ENCODE measurements around the gene DAAM1. TPM values are rescaled to one million over a fixed set of nuclear protein-coding genes. Genes with fewer than 3 reads are reported as not detected.

The DAAM1 gene
- total RNA-seq, 1 experiment from 2014 or later: 13.3 TPM

- intact Hi-C loops (cut with micrococcal nuclease; ENCODE audit: unreplicated experiment) (no loop called here), in situ Hi-C loops (cut with HindIII; ENCODE audit: low pct_unique_long_range_greater_than_20kb, low sequenced_read_pairs) (no loop called here)
- H3K27ac ChIP-seq (ENCODE audit: low read length): no peak overlapping the region
- BruUV-seq (replicated peaks): no TSS peak
- CTCF ChIA-PET: no interaction called here
- POLR2A ChIA-PET: no interaction called here
- H3K9me3 ChIP-seq (ENCODE audit: control insufficient read depth, insufficient read depth, low read depth, low read length): no peaks in the 10 kb centered on the region
- no peak overlapping the region for H3K4me3 ChIP-seq (ENCODE audit: low read depth in 2 of 2, low read length in 2 of 2)
- no peaks in the 10 kb centered on the region for H3K27me3 ChIP-seq (ENCODE audit: control insufficient read depth, insufficient read depth, low read length)
- no peak for TF ChIP-seq POLR2AphosphoS5 (IDR thresholded peaks at IDR 0.05; ENCODE audit: low read depth, low read length)
- TF ChIP-seq TCF7L2 (IDR thresholded peaks at IDR 0.05; ENCODE audit: low read depth, low read length): no peak
- TF ChIP-seq SIN3A (IDR thresholded peaks at IDR 0.05; ENCODE audit: borderline replicate concordance, insufficient read depth, low read depth, low read length): no peak
- TF ChIP-seq CTCF (IDR thresholded peaks at IDR 0.05): no peak
- TF ChIP-seq REST (IDR thresholded peaks at IDR 0.05; ENCODE audit: insufficient read depth in 1 of 2, low read depth in 2 of 2, low read length in 1 of 2): no peak
- no peaks in the 10 kb centered on the region for H3K36me3 ChIP-seq (ENCODE audit: control insufficient read depth, insufficient read depth, low read length)
- ATAC-seq (no peak), DNase-seq (ENCODE audit: low read depth, low spot score) (no peak)
- H3K4me1 ChIP-seq (ENCODE audit: control insufficient read depth, insufficient read depth, low read length): no peaks in the 10 kb centered on the region
Observed at GRCh38 chr14:59294662-59294992, 106.2 kb downstream of the DAAM1 start.

GRCh38 chr14:59295951-59296350, 107.5 kb downstream of the DAAM1 start:
- in situ Hi-C loops (cut with HindIII; ENCODE audit: low pct_unique_long_range_greater_than_20kb, low sequenced_read_pairs): no loop called here
- POLR2A ChIA-PET: no interaction called here
- Histone ChIP-seq H3K4me3 (ENCODE audit: low read depth in 2 of 2, low read length in 2 of 2) (no peak overlapping the region), H3K9me3 (ENCODE audit: control insufficient read depth, insufficient read depth, low read depth, low read length) (no peaks in the 10 kb centered on the region), H3K4me1 (ENCODE audit: control insufficient read depth, insufficient read depth, low read length) (no peaks in the 10 kb centered on the region), H3K36me3 (ENCODE audit: control insufficient read depth, insufficient read depth, low read length) (no peaks in the 10 kb centered on the region), H3K27ac (ENCODE audit: low read length) (no peak overlapping the region), H3K27me3 (ENCODE audit: control insufficient read depth, insufficient read depth, low read length) (no peaks in the 10 kb centered on the region)
- intact Hi-C loops (cut with micrococcal nuclease; ENCODE audit: unreplicated experiment): no loop called here
- CTCF ChIA-PET: no interaction called here
- TF ChIP-seq REST (IDR thresholded peaks at IDR 0.05; ENCODE audit: insufficient read depth in 1 of 2, low read depth in 2 of 2, low read length in 1 of 2) (no peak), CTCF (IDR thresholded peaks at IDR 0.05) (no peak), SIN3A (IDR thresholded peaks at IDR 0.05; ENCODE audit: borderline replicate concordance, insufficient read depth, low read depth, low read length) (no peak), POLR2AphosphoS5 (IDR thresholded peaks at IDR 0.05; ENCODE audit: low read depth, low read length) (no peak), TCF7L2 (IDR thresholded peaks at IDR 0.05; ENCODE audit: low read depth, low read length) (no peak)
- no peak for DNase-seq (ENCODE audit: low read depth, low spot score)
- BruUV-seq (replicated peaks): no TSS peak
- ATAC-seq: no peak

Measured in Panc1 (cell line).